ENCODE measurements around the gene LSM3. TPM values are rescaled to one million over a fixed set of nuclear protein-coding genes. Genes with fewer than 3 reads are reported as not detected.

Gene LSM3
- total RNA-seq, 1 donor from 2014 or later, result 9.5 TPM

DNA sequence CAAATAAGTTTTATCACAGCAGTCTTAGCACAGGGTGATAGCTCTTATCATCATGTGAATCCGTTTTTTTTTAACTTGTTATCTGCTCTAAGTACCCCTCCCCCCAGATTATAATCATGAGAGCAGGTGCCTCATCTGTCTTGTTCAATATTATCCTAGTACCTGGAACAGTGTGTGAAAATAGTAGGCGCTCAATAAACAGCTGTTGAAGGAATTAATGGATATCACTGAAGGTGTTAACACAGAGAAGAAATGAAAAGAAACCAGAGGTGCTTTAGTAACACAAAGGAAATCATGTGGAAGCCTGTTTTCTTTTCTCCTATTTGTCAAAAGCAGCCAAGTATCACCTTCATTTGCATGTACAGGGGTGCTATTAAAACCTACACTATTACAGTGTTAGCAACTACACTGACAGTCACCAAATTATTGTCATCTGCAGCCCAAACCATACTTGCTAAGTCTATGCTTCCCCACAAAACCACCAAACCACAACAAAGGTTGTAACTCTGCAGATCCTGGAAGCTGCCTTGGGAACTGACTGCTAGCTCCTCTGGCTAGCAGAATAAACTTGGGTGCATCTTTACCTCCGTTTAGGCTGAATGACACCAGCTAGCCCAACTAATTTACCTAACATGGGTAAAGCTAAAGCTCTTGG, 3.1 kb upstream of the LSM3 start:
- Histone ChIP-seq H4K20me1 (ENCODE audit: insufficient read depth, low read length) (peaks cover 40% of the 10 kb centered on the region), H3K36me3 (ENCODE audit: insufficient read depth, low read length) (peaks cover 10% of the 10 kb centered on the region), H3K27ac (ENCODE audit: low read depth, low read length) (no peak overlapping the region), H3K4me1 (ENCODE audit: insufficient read depth, low read length) (peaks cover 35% of the 10 kb centered on the region), H3K27me3 (ENCODE audit: insufficient read depth, low read length) (no peaks in the 10 kb centered on the region), H3K4me3 (ENCODE audit: insufficient read depth, low read depth, low read length) (no peak overlapping the region), H2AFZ (ENCODE audit: low read depth, low read length) (no peak overlapping the region), H3K79me2 (ENCODE audit: insufficient read depth, low read length) (peaks cover 71% of the 10 kb centered on the region), H3K4me2 (ENCODE audit: low read length) (peak overlapping the region; percentile 57), H3K9me3 (ENCODE audit: insufficient read depth, low read depth, low read length) (no peaks in the 10 kb centered on the region), H3K9ac (ENCODE audit: low read length) (peak overlapping the region; percentile 12)
- H3K27me3 Mint-ChIP-seq (ENCODE audit: low read depth, unreplicated experiment), result no peaks in the 10 kb centered on the region
- no peaks in the 10 kb centered on the region for H3K9me3 Mint-ChIP-seq (ENCODE audit: unreplicated experiment)
- peaks cover 36% of the 10 kb centered on the region for H3K4me1 Mint-ChIP-seq (ENCODE audit: low read depth, unreplicated experiment)
- TF ChIP-seq EZH2 (IDR thresholded peaks at IDR 0.05; ENCODE audit: insufficient read depth, low read length), result no peak
- TF ChIP-seq, protein P1, sequence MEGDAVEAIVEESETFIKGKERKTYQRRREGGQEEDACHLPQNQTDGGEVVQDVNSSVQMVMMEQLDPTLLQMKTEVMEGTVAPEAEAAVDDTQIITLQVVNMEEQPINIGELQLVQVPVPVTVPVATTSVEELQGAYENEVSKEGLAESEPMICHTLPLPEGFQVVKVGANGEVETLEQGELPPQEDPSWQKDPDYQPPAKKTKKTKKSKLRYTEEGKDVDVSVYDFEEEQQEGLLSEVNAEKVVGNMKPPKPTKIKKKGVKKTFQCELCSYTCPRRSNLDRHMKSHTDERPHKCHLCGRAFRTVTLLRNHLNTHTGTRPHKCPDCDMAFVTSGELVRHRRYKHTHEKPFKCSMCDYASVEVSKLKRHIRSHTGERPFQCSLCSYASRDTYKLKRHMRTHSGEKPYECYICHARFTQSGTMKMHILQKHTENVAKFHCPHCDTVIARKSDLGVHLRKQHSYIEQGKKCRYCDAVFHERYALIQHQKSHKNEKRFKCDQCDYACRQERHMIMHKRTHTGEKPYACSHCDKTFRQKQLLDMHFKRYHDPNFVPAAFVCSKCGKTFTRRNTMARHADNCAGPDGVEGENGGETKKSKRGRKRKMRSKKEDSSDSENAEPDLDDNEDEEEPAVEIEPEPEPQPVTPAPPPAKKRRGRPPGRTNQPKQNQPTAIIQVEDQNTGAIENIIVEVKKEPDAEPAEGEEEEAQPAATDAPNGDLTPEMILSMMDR (IDR thresholded peaks at IDR 0.05; ENCODE audit: insufficient read depth, low read depth, low read length), result no peak
- FAIRE-seq (no peak), DNase-seq (ENCODE audit: low read depth) (peak; percentile 60)
- peak overlapping the region; percentile 62 for H3K4me3 Mint-ChIP-seq (ENCODE audit: unreplicated experiment)
- no peak overlapping the region for H3K27ac Mint-ChIP-seq (ENCODE audit: unreplicated experiment)
- H3K36me3 Mint-ChIP-seq (ENCODE audit: low read depth, unreplicated experiment), result peaks cover 9% of the 10 kb centered on the region

DNA sequence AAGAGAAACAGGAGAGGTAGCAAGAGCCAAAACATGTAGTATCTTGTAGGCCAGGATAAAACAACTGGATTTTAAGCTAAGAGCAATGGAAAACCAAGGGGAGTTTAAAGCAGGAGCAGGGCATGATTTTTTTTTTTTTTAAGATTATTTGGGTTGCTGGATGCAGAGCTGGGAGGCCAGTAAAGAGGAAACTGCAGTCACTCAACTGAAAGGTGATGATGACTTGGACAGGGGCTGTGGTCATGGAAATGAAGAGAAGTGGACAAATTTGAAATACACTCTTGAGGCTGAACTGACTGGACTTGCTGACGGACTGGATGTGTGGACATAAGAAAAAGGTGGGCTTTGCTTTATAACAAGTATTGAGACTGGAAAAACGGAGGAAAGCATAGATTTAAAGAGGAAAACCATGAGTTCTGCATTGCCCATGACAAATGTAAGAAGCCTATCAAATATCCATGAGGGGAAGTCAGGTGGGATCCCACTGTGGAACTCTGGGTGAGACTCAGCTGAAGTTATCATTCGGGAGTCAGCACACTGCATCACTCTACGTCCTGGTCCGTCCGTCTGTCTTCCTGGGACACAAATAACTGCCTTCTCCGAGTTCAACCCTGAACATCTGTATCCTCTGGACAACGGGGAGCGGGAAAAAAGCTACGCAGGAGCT, 904 bp upstream of the LSM3 start:
- H3K36me3 ChIP-seq (ENCODE audit: insufficient read depth, low read length), result peaks cover 7% of the 10 kb centered on the region
- Mint-ChIP-seq H3K36me3 (ENCODE audit: low read depth, unreplicated experiment) (peaks cover 3% of the 10 kb centered on the region), H3K27me3 (ENCODE audit: low read depth, unreplicated experiment) (no peaks in the 10 kb centered on the region), H3K4me1 (ENCODE audit: low read depth, unreplicated experiment) (peaks cover 32% of the 10 kb centered on the region), H3K9me3 (ENCODE audit: unreplicated experiment) (no peaks in the 10 kb centered on the region), H3K4me3 (ENCODE audit: unreplicated experiment) (peak overlapping the region; percentile 99), H3K27ac (ENCODE audit: unreplicated experiment) (peak overlapping the region; percentile 98)
- H3K9me3 ChIP-seq (ENCODE audit: insufficient read depth, low read depth, low read length), result no peaks in the 10 kb centered on the region
- peaks cover 37% of the 10 kb centered on the region for H4K20me1 ChIP-seq (ENCODE audit: insufficient read depth, low read length)
- H3K4me2 ChIP-seq (ENCODE audit: low read length), result peak overlapping the region; percentile 85
- peaks cover 30% of the 10 kb centered on the region for H3K4me1 ChIP-seq (ENCODE audit: insufficient read depth, low read length)
- peaks cover 88% of the 10 kb centered on the region for H3K79me2 ChIP-seq (ENCODE audit: insufficient read depth, low read length)
- H3K27ac ChIP-seq (ENCODE audit: low read depth, low read length), result peak overlapping the region; percentile 95
- DNase-seq (ENCODE audit: low read depth), result peak; percentile 13
- peak overlapping the region; percentile 98 for H3K4me3 ChIP-seq (ENCODE audit: insufficient read depth, low read depth, low read length)
- no peak for FAIRE-seq
- H2AFZ ChIP-seq (ENCODE audit: low read depth, low read length), result peak overlapping the region; percentile 76
- peak overlapping the region; percentile 96 for H3K9ac ChIP-seq (ENCODE audit: low read length)
- TF ChIP-seq, protein P1 (IDR thresholded peaks at IDR 0.05; ENCODE audit: insufficient read depth, low read depth, low read length), result no peak
- no peak for TF ChIP-seq EZH2 (IDR thresholded peaks at IDR 0.05; ENCODE audit: insufficient read depth, low read length)
- H3K27me3 ChIP-seq (ENCODE audit: insufficient read depth, low read length), result no peaks in the 10 kb centered on the region

DNA sequence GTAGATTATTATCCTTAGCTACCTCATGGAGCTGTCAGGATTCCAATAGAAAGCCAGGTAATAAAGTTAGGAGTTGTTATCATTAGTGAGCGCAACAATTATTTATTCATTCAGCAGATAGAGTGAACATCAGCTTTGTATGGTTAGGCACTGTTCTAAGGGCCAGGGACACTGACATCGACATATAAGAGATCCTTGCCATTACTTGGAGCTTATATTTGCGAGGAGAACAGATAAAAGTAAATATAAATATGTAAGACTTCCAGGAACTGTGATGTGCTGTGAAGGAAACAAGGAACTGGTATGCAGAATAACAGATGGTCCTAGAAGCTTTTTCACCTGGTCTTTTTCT, 473 bp downstream of the LSM3 start:
- Histone ChIP-seq H3K4me1 (ENCODE audit: insufficient read depth, low read length) (peaks cover 30% of the 10 kb centered on the region), H3K9me3 (ENCODE audit: insufficient read depth, low read depth, low read length) (no peaks in the 10 kb centered on the region), H2AFZ (ENCODE audit: low read depth, low read length) (peak overlapping the region; percentile 91), H3K36me3 (ENCODE audit: insufficient read depth, low read length) (peaks cover 16% of the 10 kb centered on the region), H4K20me1 (ENCODE audit: insufficient read depth, low read length) (peaks cover 31% of the 10 kb centered on the region), H3K27ac (ENCODE audit: low read depth, low read length) (peak overlapping the region; percentile 95), H3K79me2 (ENCODE audit: insufficient read depth, low read length) (peaks cover 84% of the 10 kb centered on the region), H3K27me3 (ENCODE audit: insufficient read depth, low read length) (no peaks in the 10 kb centered on the region), H3K9ac (ENCODE audit: low read length) (peak overlapping the region; percentile 96), H3K4me2 (ENCODE audit: low read length) (peak overlapping the region; percentile 91), H3K4me3 (ENCODE audit: insufficient read depth, low read depth, low read length) (peak overlapping the region; percentile 98)
- Mint-ChIP-seq H3K27me3 (ENCODE audit: low read depth, unreplicated experiment) (no peaks in the 10 kb centered on the region), H3K27ac (ENCODE audit: unreplicated experiment) (peak overlapping the region; percentile 96), H3K9me3 (ENCODE audit: unreplicated experiment) (no peaks in the 10 kb centered on the region), H3K4me1 (ENCODE audit: low read depth, unreplicated experiment) (peaks cover 32% of the 10 kb centered on the region), H3K36me3 (ENCODE audit: low read depth, unreplicated experiment) (peaks cover 3% of the 10 kb centered on the region), H3K4me3 (ENCODE audit: unreplicated experiment) (peak overlapping the region; percentile 99)
- no peak for TF ChIP-seq EZH2 (IDR thresholded peaks at IDR 0.05; ENCODE audit: insufficient read depth, low read length)
- TF ChIP-seq, protein P1 (IDR thresholded peaks at IDR 0.05; ENCODE audit: insufficient read depth, low read depth, low read length), result no peak
- FAIRE-seq (no peak), DNase-seq (ENCODE audit: low read depth) (no peak)

Measured in astrocyte (in vitro differentiated cells and primary cell).